ENCODE data around the gene EPS15.
"Not testable (repeated sequence)": the region's sequence is repeated elsewhere in the genome, so short reads cannot be mapped to it uniquely, and the experiment has no call there.

The EPS15 gene

DNA sequence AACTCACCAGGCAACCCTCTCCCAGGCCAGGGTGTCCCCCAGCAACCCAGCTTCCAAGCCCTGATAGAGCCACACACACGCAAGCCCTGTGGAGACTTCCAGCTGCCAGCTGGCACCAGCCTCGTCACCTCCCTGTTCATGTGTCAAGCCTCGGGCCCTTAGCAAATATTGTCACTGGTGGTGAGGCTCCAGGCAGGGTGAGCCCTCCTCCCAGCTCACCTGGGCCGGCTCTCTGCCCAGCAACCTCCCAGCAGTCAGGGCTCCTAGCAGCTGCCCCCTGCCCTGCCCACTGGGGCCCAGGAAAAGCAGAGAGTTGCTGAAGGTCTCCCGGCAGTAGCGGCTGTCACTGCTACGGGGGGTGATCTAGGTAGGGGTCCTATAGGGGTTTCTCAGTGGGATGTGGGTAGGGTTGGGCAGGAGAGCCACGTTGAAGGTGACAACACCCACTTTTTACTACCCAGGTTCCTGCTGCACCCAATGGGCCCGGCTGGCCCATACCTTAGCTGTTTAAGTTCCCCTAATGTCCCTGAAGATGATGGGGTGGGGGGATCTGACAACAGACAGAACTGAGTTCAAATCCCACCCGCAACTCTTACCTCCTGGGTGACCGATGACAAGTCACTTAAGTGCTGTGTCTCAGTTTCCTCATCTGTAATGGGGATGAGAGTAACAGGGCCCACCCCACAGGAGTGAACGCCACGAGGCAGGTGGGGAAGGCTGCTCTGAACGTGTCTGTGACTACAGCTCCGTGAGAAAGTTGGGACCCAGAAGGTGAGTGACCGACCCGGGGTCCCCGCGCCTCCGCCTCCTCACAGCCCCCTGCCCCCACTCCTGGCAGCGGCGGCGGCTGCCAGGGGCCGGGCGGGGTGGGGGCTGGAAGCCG is 189.4 kb downstream of the EPS15 start:
- DNase-seq, result peak; percentile 16

DNA sequence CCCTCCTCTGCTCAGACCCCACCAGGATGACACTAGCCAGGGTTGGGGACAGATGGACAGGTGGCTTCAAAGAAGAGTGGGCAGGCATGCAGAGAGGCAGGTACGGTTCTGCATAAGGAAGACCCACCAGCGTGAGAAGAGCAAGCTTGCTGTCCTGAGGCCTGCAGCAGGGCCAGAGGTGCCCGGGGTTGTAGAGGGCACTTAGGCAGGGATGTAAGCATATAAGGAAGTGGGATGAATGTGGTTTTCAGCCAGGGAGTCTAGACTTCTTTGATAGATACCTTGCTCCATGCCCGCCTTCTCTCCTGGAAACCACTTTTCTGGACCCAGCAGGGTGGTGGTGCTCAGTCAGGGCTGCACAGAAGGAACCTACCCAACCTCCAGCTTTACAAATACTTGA is 190.1 kb downstream of the EPS15 start:
- no peak for DNase-seq

DNA sequence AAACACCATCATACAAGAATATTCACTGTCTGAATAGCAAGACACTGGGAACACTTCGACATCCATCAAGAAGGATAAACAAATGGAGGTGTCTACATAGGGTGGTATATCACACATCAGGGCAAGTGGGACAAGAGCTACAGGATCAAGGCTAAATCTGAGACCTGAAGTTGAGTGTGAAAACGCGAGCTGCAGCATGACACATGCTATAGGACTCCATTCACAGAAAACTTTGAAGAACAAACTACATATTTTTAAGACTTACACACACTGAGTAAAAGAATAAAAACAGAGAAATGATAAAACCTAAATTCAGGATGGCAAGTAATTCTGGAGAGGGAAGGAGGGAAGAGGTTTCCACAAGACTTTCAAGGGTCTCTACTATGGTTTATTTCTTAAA is 190.8 kb downstream of the EPS15 start:
- DNase-seq, result no peak

DNA sequence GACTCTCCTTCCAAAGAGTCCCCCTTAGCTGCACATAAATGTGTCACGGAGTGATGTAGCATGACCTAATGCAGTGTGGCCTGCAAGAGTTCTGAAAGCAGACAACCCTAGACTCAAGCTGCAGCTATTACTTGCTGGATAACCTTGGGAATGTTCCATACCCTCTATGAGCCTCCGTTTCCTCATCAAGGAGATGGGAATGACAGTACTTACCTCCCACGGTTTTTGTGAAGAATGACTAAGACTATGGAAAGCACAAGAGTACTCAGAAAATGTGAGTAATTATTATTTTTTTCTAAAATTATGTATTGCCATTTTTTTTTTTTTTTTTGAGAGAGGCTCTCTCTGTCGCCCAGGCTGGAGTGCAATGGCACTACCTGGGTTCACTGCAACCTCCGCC is 191.7 kb downstream of the EPS15 start:
- no peak for DNase-seq

DNA sequence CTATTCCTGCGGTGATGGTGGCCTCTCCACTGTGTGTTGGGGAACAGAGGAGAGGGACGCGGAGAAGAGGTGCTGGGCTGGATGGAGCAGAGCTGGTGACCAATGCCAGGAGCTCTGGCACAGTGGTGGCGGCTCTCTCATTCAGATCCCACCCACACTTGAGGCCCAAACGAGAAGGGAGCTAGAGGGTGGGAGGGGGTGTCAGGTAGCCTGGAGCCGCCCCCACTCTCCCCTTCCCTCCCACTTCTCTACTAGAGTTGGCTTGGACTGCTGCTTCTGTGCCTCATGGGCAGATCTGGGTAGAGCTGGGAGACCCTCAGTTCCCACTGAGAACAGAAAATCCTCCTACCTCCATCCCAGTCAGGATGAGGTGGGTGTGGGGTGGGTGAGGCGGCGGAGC is 192.2 kb downstream of the EPS15 start:
- DNase-seq, result no peak

DNA sequence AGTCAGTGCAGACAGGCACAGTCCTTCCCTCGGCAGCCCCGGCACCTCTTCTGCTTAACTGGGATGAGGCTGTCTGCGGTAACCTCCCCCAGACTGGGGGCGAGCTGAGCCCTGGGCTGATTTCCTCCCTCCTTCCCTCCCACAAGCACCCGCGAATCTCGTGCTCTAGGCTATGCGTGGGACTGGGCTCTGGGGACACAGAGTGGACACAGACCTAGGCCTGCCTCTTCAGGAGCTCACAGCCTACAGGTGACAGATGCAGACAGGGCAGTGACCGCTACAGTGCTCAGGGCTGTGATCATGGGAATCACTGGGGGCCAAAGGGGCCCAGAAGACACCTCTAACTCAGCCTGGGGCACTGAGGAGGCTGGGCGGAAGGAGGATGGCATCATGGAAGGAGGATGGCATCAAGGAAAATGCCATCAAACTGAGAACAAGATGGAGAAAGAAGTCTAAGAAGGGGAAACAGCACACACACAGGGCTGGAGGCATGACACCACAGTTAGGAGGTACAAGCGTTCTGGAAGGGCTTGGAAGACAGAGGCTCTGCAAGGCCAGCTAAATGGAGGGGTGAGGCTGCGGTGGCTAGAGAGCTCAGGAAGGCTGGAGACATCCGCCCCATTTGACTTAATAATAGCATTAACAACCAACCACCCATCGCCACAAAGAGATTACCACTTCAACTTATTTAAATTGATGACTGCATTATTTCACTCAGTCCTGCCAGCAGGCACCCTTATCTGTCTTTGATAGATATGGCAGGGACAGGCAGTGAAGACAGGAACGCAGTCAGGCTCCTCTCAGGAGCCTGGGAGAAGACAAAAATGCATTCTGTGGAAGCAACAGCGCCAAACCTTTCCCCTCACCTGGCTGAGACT is 192.9 kb downstream of the EPS15 start:
- no peak for DNase-seq

DNA sequence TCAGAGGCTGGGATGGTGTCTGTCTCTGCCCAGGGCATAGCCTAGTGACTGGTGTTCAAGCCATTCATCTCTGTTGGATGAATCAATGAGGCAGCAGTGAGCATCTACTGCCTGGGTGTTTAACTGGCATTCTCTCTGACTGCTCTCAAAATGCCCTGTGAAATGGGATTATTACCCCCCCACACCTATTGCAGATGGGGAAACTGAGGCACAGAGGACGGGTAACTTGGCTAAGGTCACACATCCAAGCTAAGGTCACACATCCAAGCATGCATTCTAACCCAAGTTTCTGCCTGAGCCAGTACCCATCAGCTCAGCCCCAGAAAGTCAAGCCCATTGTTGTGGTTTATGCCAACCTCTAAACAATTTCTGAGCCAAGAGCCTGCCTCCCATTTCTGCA is 193.7 kb downstream of the EPS15 start:
- DNase-seq, result no peak

DNA sequence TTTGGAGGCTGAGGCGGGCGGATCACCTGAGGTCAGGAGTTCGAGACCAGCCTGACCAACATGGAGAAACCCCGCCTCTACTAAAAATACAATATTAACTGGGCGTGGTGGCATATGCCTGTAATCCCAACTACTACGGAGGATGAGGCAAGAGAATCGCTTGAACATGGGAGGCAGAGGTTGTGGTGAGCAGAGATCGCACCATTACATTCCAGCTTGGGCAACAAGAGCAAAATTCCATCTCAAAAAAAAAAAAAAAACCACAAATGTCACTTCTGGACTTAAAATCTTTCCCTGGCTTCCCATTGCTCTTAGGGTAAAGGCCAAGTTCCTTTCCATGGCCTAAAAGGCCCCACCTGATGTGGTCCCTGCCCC is 194.1 kb downstream of the EPS15 start:
- not testable (repeated sequence) for DNase-seq

DNA sequence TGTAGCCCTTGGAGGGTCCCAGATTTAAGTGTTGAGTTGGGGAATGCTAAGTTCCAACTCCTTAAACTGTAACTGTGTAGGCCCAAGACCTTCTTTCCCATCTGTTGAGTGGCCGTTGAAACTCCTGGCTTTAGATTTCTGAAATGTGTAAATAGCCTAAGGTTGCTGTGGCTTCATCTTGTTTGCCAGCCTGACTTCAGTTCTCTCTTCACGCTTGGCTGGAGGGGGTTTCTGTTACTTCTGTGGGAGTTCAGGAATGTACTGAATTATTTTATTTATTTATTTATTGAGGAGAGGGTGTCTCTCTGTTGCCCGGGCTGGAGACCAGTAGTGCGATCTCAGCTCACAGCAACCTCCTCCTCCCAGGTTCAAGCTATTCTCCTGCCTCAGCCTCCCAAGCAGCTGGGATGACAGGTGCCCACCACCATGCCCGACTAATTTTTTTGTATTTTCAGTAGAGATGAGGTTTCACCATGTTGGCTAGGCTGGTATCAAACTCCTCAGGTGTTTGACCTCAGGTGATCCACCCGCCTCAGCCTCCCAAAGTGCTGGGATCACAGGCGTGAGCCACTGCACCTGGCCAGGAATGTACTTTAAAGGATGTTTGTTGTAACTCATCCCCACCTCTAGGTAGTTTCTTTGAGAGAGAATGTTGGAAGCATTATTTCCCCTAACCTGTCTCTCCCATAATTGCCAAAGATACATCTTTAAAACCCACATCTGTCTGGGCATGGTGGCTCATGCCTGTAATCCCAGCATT is 194.6 kb downstream of the EPS15 start:
- no peak for DNase-seq

DNA sequence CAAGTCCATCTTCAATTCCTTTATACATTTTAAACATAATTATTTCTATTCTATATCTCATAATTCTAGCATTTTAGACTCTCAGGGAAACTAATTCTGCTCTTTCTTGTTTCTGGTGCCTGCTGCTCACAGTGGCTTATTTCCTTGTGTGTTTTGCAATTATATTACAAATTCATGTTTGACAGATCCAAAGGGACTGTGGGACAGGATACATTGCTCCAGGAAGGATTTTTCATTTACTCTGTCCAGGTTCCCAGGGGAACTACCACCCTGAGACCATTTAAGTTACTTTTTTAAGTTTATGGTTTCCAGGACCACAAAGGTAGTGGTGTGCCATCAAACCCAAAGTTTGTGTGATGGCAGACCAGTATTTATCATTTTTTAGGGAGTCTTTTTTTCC is 195.3 kb downstream of the EPS15 start:
- no peak for DNase-seq

DNA sequence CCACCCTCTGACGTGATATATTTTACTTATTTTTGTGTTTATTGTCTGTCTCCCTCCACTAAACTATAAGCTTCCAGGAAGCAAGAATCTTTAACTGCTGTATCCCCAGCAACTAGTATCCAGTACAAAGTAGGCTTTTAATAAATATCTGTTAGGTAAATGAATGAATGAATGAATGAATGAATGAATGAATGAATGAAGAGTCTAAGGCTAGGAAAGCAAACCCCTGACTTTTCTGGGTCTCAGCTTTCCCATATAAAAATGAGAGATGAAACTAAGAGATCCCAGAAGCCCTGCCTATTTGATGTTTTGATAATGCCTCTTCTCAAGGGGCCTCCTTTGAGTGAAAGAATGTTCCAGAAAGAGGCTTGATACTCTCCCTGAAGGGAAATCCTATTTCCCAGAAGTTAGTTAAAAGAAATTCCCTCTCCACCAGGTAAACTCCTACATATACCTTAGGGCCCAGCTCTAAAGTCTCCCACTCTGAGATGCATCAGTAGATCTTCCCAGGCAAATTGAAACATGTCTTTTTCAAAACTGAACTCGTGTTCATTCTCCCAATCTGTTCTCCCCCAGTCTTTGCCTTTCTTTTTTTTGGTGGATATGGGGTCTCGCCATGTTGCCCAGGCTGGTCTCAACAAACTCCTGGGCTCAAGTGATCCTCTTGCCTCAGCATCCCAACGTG is 196.5 kb downstream of the EPS15 start:
- DNase-seq, result no peak

DNA sequence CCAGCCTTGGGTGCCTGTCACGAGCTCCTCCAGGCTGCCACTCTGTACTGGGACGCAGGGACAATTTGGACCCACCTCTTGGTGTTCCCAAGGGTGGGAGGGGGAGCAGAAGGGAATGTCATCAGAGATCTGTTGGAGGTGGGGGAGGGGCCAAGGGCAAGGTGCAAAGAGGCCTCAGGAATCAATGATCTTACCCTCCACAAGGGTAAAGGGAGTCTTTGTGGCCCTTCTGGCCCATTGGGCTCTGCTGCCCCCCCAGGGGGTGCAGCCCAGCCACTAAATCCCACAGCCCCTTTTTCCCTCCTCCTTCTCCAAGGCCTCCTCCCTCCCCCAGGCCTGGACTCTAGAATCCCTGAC is 197.2 kb downstream of the EPS15 start:
- no peak for DNase-seq

DNA sequence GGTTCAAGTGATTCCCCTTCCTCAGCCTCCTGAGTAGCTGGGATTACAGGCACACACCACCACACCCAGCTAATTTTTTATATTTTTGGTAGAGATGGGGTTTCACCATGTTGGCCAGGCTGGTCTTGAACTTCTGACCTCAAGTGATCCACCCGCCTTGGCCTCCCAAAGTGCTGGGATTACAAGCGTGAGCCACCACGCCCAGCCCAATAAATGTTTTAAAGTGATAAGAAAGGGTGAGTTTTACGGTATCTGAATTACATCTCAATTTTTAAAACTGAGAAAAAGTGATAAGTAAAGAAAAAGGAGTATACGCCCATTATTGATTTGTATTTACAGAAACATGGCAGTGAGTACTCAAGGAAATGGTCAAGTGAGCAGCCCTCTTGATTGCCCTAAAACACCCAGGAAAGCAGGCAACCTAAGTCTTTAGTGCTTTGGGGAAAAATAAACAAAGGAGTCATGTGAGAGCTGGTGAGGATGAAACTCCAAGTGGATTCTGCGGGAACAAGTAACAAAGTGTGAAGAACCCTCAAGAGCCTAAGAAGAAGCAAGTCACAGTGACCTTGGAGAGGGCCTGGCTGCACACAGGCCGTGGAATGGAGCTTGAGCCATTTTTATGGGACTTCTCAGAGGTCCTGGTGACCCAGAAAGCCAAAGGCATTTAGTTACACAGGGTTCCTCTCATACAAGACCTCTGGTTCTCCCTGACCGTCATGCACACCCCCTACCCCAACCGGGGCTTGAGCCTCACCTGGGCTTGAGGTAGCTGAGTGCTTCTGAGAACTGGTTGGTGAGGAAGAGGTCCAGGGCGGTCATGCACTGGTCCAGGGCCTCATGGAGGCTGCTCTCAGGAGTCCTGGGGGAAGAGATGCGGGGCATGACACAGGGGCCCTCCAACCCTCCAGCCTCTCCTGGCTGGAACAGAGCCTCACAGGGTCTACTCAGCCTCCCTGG is 197.8 kb downstream of the EPS15 start:
- peak; percentile 82 for DNase-seq

DNA sequence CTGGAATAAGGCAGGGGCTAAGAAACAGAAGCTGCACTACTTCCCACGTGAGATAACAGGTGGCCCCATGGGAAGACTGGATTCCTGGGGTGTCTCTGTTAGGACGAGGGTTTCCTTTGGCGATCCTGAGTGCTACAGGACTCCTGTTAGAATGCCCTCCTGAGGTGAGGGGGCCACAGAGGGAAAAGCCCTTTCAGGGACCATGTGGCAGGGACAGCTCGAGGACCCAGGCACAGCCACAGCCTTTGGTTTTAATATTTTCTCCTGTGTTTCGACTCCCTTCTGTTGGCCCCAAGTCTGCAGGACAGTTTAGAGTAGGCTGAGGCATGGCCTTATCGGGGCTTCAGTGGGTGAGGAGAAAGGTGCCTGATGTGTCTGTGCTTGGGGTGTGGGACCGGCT is 201.3 kb downstream of the EPS15 start:
- no peak for DNase-seq

DNA sequence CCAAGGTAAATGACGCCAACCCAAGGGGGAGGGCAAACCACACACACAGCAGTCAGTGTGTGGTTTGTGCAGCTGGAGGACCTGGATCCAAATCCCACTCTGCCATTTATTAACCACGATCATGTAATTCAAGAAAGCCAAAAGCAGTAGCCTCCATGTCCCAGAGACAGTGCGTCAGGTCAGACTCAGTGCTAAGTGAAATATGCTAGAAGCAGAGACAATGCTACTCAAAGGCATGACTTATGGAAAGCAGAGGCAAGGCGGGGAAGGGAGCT is 202.3 kb downstream of the EPS15 start:
- DNase-seq, result no peak

DNA sequence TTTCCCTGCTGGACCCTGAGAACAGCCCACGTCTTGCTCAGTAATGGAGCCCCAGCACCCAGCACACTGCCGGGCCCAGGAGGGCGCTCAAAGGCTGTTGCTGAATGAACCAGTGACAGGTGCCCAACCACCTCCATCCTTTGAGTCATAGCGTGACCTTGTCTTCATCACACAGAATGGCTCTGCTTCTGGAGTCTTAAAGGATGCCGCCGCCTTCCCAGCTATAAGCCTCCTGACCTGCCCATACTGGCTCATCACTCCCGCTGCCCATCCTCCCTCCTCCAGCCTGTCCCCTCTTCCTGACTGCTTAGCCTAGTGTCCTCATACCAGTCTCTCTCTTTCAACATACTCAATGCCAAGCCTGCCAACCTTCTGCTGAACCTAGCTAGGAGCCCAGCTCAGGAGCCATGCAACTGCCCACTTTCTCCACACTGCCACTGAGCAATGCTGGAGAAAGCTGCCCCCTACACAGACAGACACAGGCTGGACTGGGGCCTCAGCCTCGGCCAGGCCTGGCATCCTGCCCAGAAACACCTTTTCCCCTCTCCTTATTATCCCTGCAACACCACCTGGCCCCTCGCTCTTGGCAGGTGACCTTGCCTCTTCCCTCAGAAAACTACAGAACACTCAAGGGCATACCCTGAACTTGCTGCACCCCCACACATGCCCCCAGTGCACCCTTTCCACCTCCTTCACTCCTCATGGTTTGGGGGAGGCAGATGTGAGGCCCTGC is 202.8 kb downstream of the EPS15 start:
- DNase-seq, result peak; percentile 66

DNA sequence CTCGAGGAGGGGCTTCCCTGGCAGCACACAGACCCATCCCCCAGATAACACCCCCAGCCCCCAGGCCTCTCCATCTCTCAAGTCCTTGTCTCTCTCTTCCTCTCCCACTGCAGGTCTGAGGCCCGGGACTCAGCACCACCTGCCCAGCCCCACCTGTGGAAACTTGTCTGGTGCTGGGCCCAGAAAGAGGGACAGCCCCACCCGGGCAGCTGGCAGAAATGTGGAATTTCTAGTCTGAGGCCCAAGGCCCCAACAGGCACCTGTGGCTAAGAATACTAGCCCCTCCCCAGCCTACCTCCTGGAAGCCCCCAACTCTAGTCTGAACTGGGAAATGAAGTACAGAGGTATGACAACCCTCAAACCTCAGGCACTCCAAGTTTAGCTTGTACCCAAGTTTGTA is 204.1 kb downstream of the EPS15 start:
- no peak for DNase-seq

DNA sequence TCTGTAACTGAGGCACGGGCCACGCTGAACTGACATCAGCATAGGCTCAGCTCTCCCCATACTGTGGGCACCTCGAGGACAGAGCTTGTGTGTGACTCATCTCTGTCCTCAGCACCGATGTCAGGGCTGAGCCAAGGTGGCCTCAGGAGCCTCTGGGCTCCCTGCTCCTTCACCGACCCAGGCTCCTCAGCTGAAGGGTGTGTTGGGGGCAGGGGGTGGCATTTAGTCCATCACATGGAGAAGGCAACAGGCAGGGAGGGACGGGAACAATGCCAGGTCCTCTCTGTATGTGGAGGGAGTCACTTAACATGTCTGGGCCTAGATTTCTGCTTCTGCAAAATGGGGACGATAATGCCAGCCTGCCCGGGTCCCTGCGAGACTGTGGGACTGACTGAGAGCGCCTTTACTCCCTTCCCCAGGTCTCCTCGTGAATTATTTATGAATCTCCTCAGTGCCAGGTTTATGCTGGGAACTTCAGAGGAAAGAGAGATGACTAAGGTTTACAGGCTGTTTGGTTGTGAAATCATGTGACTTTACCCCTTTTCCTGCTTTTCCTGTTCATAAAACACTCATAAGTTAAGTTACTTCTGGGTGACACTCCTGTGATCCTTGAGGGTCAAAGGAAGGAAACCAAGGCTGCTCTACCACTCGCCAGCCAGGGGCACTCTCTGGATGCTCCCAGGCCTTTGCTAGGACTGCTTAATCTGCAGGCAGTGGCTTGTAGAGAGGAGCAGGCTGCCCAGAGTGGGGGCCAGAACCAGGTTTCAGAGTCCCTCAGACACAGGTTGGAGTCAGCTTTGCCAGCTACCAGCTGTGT is 204.9 kb downstream of the EPS15 start:
- DNase-seq, result no peak

DNA sequence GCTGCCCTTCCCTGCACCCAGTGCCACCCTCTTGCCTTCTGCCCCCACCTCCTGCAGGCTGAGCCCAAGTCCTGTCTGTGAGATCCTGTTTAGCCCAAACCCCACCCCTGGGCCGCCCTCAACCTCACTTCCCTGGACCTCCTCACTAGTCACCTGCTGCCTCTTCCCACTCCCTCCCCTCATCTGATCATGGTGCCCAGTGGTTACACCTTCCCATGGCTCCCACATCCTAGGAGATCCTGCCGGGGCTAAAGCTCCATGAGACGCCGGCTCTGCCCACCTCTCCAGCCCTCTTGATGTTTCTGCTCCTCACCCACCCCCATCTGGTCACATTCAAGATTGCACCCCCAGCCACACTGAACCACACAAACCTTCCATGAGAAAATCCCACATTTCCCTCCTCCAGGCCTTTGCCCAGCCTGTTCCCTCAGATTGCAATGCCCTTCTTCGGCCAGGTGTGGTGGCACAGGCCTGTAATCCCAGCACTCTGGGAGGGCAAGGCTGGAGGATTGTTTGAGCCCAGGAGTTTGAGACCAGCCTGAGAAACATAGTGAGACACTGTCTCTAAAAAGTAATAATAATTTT is 205.7 kb downstream of the EPS15 start:
- no peak for DNase-seq

DNA sequence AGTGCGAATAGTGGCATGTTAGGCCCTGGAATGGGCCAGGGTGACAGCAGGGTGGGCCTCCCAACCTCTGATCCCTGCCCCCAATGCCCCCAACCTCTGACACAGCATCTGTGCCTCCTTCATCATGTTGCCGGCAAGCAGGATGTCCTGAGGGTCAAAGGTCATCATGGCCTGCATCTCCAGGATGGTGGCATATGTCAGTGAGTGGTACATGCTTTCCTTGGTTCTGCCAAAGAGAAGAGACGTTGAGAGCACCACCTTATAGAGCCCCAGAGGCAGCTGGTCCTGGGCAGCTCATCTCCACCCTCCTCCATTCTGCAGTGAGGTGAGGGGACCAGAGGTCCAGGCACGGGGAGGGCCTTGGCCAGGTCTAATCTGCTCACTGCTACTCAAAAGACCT is 206.3 kb downstream of the EPS15 start:
- DNase-seq, result no peak
